Astrocyte (in vitro differentiated cells and primary cell): Measurements from ENCODE around the gene CD244. TPM values are rescaled to one million over a fixed set of nuclear protein-coding genes. Genes with fewer than 3 reads are reported as not detected.

Source experiments
- DNase-seq: peaks from one replicate; pipeline ENCODE4 v3.0.0-alpha.2; 2010; ENCODE audit warnings: low read depth
- FAIRE-seq: peaks from 2 replicates; lab custom pipeline; 2011; peaks lifted over from hg19 to GRCh38; lab: Jason Lieb, UNC
- H2AFZ ChIP-seq: 2 replicates; pipeline ENCODE4 v1.6.0; 2012; ENCODE audit warnings: low read depth, low read length, inconsistent platforms
- H3K27ac ChIP-seq: 2 replicates; pipeline ENCODE4 v1.5.1; 2011; ENCODE audit warnings: low read depth, low read length, inconsistent platforms
- H3K27me3 ChIP-seq: 2 replicates; pipeline ENCODE4 v1.6.0; 2011; ENCODE audit warnings: low read length, inconsistent platforms; ENCODE audit not compliant: insufficient read depth
- H3K36me3 ChIP-seq: 2 replicates; pipeline ENCODE4 v1.5.1; 2011; ENCODE audit warnings: low read length, inconsistent platforms; ENCODE audit not compliant: insufficient read depth
- H3K4me1 ChIP-seq: 2 replicates; pipeline ENCODE4 v1.5.1; 2011; ENCODE audit warnings: low read length, inconsistent platforms; ENCODE audit not compliant: insufficient read depth
- H3K4me2 ChIP-seq: 2 replicates; pipeline ENCODE4 v1.6.0; 2012; ENCODE audit warnings: low read length, inconsistent platforms
- H3K4me3 ChIP-seq: 2 replicates; pipeline ENCODE4 v1.5.1; 2011; ENCODE audit warnings: low read depth, mild to moderate bottlenecking, low read length, inconsistent platforms; ENCODE audit not compliant: insufficient read depth
- H3K79me2 ChIP-seq: 2 replicates; pipeline ENCODE4 v1.6.0; 2012; ENCODE audit warnings: mild to moderate bottlenecking, low read length, inconsistent platforms; ENCODE audit not compliant: insufficient read depth
- H3K9ac ChIP-seq: 2 replicates; pipeline ENCODE4 v1.6.0; 2012; ENCODE audit warnings: mild to moderate bottlenecking, low read length, inconsistent platforms
- H3K9me3 ChIP-seq: 2 replicates; pipeline ENCODE4 v1.5.1; 2012; ENCODE audit warnings: low read depth, mild to moderate bottlenecking, low read length, inconsistent platforms; ENCODE audit not compliant: insufficient read depth
- H4K20me1 ChIP-seq: 2 replicates; pipeline ENCODE4 v1.6.0; 2012; ENCODE audit warnings: low read length, inconsistent platforms; ENCODE audit not compliant: insufficient read depth
- H3K27ac Mint-ChIP-seq: one replicate; pipeline ENCODE4 v1.8.0; 2021; ENCODE audit warnings: mild to moderate bottlenecking, mixed read lengths; ENCODE audit not compliant: unreplicated experiment
- H3K27me3 Mint-ChIP-seq: one replicate; pipeline ENCODE4 v1.8.0; 2021; ENCODE audit warnings: low read depth, mixed read lengths; ENCODE audit not compliant: unreplicated experiment
- H3K36me3 Mint-ChIP-seq: one replicate; pipeline ENCODE4 v1.8.0; 2021; ENCODE audit warnings: low read depth, mixed read lengths; ENCODE audit not compliant: unreplicated experiment
- H3K4me1 Mint-ChIP-seq: one replicate; pipeline ENCODE4 v1.8.0; 2021; ENCODE audit warnings: low read depth, mixed read lengths; ENCODE audit not compliant: unreplicated experiment
- H3K4me3 Mint-ChIP-seq: one replicate; pipeline ENCODE4 v1.8.0; 2021; ENCODE audit warnings: mild to moderate bottlenecking, moderate library complexity, mixed read lengths; ENCODE audit not compliant: unreplicated experiment
- H3K9me3 Mint-ChIP-seq: one replicate; pipeline ENCODE4 v1.8.0; 2021; ENCODE audit warnings: mild to moderate bottlenecking, mixed read lengths; ENCODE audit not compliant: unreplicated experiment
- CTCF ChIP-seq: IDR thresholded peaks from 2 replicates; pipeline ENCODE4 v1.5.1; 2011; ENCODE audit warnings: low read depth, mild to moderate bottlenecking, inconsistent platforms, low read length, moderate library complexity; ENCODE audit not compliant: insufficient read depth
- EZH2 ChIP-seq: IDR thresholded peaks from 2 replicates; pipeline ENCODE4 v1.6.1; 2012; ENCODE audit warnings: mild to moderate bottlenecking, low read length, inconsistent platforms; ENCODE audit not compliant: insufficient read depth
- total RNA-seq: library from RNA; stranded (reverse); gene quantifications from 2 replicates; pipeline ENCODE4 v1.2.1, GENCODE V29; 2021

Gene CD244
- total RNA-seq, 1 donor from 2014 or later = not detected

- no peak overlapping the region for H3K27ac ChIP-seq
- H3K4me2 ChIP-seq = no peak overlapping the region
- H3K27me3 ChIP-seq = no peaks in the 10 kb centered on the region
- H3K36me3 Mint-ChIP-seq = no peaks in the 10 kb centered on the region
- no peaks in the 10 kb centered on the region for H3K79me2 ChIP-seq
- H3K4me1 ChIP-seq = no peaks in the 10 kb centered on the region
- no peak for DNase-seq
- H3K9ac ChIP-seq = no peak overlapping the region
- no peak overlapping the region for H3K27ac Mint-ChIP-seq
- no peak for FAIRE-seq
- H3K36me3 ChIP-seq = no peaks in the 10 kb centered on the region
- TF ChIP-seq CTCF = no peak
- no peaks in the 10 kb centered on the region for H3K4me1 Mint-ChIP-seq
- no peak overlapping the region for H3K4me3 ChIP-seq
- no peaks in the 10 kb centered on the region for H4K20me1 ChIP-seq
- H3K9me3 ChIP-seq = no peaks in the 10 kb centered on the region
- no peak overlapping the region for H3K4me3 Mint-ChIP-seq
- H3K9me3 Mint-ChIP-seq = peaks cover 9% of the 10 kb centered on the region
- H3K27me3 Mint-ChIP-seq = peaks cover 4% of the 10 kb centered on the region
- H2AFZ ChIP-seq = no peak overlapping the region
Measured at GRCh38 chr1:160880216-160880615, 17.5 kb upstream of the CD244 start.

- no peak for DNase-seq
- no peak overlapping the region for H3K4me3 Mint-ChIP-seq
- no peaks in the 10 kb centered on the region for H3K9me3 ChIP-seq
- no peaks in the 10 kb centered on the region for H3K79me2 ChIP-seq
- no peak overlapping the region for H3K4me2 ChIP-seq
- FAIRE-seq = no peak
- no peak overlapping the region for H2AFZ ChIP-seq
- peaks cover 7% of the 10 kb centered on the region for H3K4me1 Mint-ChIP-seq
- TF ChIP-seq CTCF = no peak
- TF ChIP-seq EZH2 = no peak
- peaks cover 4% of the 10 kb centered on the region for H3K27me3 Mint-ChIP-seq
- H3K27ac Mint-ChIP-seq = no peak overlapping the region
- H3K36me3 ChIP-seq = no peaks in the 10 kb centered on the region
- no peaks in the 10 kb centered on the region for H3K4me1 ChIP-seq
- no peaks in the 10 kb centered on the region for H4K20me1 ChIP-seq
- H3K27me3 ChIP-seq = no peaks in the 10 kb centered on the region
- no peak overlapping the region for H3K9ac ChIP-seq
- no peak overlapping the region for H3K27ac ChIP-seq
- H3K9me3 Mint-ChIP-seq = peaks cover 9% of the 10 kb centered on the region
- no peaks in the 10 kb centered on the region for H3K36me3 Mint-ChIP-seq
- no peak overlapping the region for H3K4me3 ChIP-seq
Measured at GRCh38 chr1:160879056-160879455, 16.4 kb upstream of the CD244 start.

- H3K27me3 Mint-ChIP-seq = peaks cover 4% of the 10 kb centered on the region
- Histone ChIP-seq H3K9me3 (no peaks in the 10 kb centered on the region), H2AFZ (no peak overlapping the region), H3K36me3 (no peaks in the 10 kb centered on the region), H3K4me2 (no peak overlapping the region), H3K27me3 (no peaks in the 10 kb centered on the region), H3K9ac (no peak overlapping the region), H3K4me3 (no peak overlapping the region), H3K27ac (no peak overlapping the region), H3K4me1 (no peaks in the 10 kb centered on the region), H4K20me1 (no peaks in the 10 kb centered on the region), H3K79me2 (no peaks in the 10 kb centered on the region)
- DNase-seq (no peak), FAIRE-seq (no peak)
- H3K27ac Mint-ChIP-seq = no peak overlapping the region
- peaks cover 7% of the 10 kb centered on the region for H3K4me1 Mint-ChIP-seq
- H3K36me3 Mint-ChIP-seq = no peaks in the 10 kb centered on the region
- H3K4me3 Mint-ChIP-seq = no peak overlapping the region
- TF ChIP-seq EZH2 (no peak), CTCF (no peak)
- H3K9me3 Mint-ChIP-seq = peaks cover 9% of the 10 kb centered on the region
Measured at GRCh38 chr1:160877221-160877620, 14.5 kb upstream of the CD244 start.
